Mononuclear cell (primary cell): ENCODE results near the gene GRIK2. TPM values are rescaled to one million over a fixed set of nuclear protein-coding genes. Genes with fewer than 3 reads are reported as not detected.
"Not testable (repeated sequence)": the region's sequence is repeated elsewhere in the genome, so short reads cannot be mapped to it uniquely, and the experiment has no call there.

ENCODE experiments used
- H3K27me3 ChIP-seq: 2 replicates; pipeline ENCODE4 v1.6.0; 2011; ENCODE audit warnings: low read length, control low read depth; ENCODE audit not compliant: insufficient read depth
- H3K4me1 ChIP-seq: 2 replicates; pipeline ENCODE4 v1.5.1; 2011; ENCODE audit warnings: mild to moderate bottlenecking, low read length, control low read depth; ENCODE audit not compliant: insufficient read depth
- H3K4me3 ChIP-seq: 2 replicates; pipeline ENCODE4 v1.5.1; 2011; ENCODE audit warnings: mild to moderate bottlenecking, low read length, moderate library complexity
- H3K9me3 ChIP-seq: 2 replicates; pipeline ENCODE4 v1.5.1; 2011; ENCODE audit warnings: low read depth, mild to moderate bottlenecking, control low read depth, low read length
- total RNA-seq: library from RNA; depleted of rRNA; stranded (reverse); fragments of >200 nt; gene quantifications from one replicate; pipeline ENCODE4 v1.2.3, GENCODE V29; 2012

GRIK2 gene
- not detected for total RNA-seq

DNA sequence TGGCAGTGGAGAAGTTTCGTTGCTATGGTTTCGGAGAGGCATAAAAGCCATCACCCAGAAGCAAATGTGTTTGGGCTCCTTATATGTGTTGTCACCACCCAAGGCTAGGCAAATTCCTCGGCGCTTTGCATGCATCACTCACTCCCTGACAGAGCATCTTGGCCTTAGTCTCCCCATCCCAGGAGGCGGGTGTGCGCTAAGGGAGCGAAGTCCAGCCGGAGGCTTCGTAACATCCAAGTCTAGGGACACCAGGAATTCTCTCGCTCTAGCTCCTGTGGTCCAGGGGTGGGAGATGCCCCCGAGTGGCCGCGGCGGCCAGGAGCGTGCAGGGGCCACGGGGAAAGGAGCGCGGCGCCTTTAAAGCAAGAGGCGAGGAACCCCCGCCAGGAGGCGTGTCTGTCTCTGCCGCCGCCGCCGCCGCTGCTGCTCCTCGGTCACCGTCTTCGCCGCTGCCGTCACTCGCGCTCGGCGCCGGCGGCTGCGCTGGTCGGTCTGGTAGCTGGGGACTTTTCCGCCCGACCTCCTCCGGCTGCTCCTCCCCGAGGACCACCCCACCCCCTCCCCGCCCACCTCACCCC, at the start of gene GRIK2:
Gene GRIK2 (plus strand): TSS at position 458 of the 578 bp plus-strand sequence.
- no peaks in the 10 kb centered on the region for H3K9me3 ChIP-seq
- peaks cover 54% of the 10 kb centered on the region for H3K27me3 ChIP-seq
- H3K4me1 ChIP-seq: no peaks in the 10 kb centered on the region
- no peak within 1 kb of the TSS for H3K4me3 ChIP-seq

DNA sequence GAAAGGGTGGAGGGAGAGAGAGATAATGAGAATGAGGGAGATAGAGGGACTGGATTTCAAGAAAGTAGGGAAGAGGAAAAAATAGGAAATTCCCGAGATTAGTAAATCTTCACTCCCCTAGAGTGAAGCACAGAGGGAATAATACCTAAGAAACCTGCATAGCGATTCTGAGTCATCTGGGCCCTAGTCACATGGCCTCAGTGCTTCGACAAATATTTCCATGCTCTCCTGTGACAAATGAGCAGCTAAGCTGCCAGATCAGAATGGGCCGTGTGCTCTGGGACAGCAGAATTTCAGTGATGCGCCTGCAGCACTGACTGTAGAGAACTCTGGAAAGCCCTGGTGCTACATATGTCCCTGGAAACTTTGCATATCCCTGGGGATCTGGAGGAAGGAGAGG, 48.6 kb upstream of the GRIK2 start:
- no peaks in the 10 kb centered on the region for H3K9me3 ChIP-seq
- no peaks in the 10 kb centered on the region for H3K4me1 ChIP-seq
- no peaks in the 10 kb centered on the region for H3K27me3 ChIP-seq
- H3K4me3 ChIP-seq: no peak overlapping the region

DNA sequence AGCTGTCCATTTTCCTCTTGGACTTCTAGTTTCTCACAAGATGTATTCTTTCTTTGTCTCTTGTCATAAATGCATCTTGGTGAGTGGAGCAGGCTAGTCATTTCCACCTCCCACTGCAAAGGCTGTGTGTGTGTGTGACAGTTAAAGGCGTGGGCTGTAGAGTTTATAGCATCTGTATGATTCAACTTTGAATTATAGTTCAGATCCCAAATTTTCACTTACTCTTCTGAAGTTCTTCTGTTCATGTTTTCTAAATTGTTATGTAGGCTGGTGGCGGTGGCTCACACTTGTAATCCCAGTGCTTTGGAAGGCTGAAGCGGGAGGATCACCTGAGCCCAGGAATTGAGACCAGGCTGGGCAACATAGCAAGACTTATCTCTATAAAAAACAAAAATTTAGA, 44.7 kb upstream of the GRIK2 start:
- H3K4me1 ChIP-seq: no peaks in the 10 kb centered on the region
- no peak overlapping the region for H3K4me3 ChIP-seq

DNA sequence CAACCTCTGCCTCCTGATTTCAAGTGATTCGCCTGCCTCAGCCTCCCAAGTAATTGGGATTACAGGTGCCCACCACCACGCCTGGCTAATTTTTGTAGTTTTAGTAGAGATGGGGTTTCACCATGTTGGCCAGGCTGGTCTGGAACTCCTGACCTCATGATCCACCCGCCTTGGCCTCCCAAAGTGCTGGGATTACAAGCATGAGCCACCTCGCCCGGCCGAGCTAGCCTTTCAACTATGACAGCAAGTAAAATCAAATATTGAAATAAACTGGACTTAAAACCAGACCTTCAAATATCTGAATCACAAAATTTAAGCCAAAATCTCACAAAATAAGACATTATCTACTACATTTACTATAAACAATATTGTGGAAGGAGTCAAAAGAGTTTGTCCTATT, 42.9 kb upstream of the GRIK2 start:
- not testable (repeated sequence) for H3K4me3 ChIP-seq, H3K4me1 ChIP-seq, H3K27me3 ChIP-seq, H3K9me3 ChIP-seq

More for the DNA sequence above, 44.7 kb upstream of the GRIK2 start:
- Histone ChIP-seq H3K9me3 (no peaks in the 10 kb centered on the region), H3K27me3 (no peaks in the 10 kb centered on the region)

DNA sequence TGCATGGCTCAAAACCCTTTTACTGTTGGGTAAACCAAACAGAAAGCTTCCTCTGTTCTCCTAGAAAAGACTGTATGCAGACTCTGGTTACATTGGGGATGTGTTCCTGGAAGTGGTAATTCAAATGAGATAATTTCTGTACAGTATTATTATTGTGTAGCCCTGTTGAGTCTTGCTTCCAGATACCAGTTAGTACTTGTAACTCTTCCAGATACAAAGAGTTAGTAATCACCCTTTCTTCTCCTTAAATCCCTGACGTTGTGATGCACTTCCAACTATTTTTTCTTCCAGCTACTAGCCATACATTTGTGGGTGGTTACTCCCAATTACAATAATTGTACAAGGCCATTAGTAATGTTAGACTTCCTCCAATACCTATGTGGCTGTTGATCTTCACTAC, 42.3 kb upstream of the GRIK2 start:
- Histone ChIP-seq H3K9me3 (no peaks in the 10 kb centered on the region), H3K4me3 (no peak overlapping the region), H3K27me3 (no peaks in the 10 kb centered on the region), H3K4me1 (no peaks in the 10 kb centered on the region)

DNA sequence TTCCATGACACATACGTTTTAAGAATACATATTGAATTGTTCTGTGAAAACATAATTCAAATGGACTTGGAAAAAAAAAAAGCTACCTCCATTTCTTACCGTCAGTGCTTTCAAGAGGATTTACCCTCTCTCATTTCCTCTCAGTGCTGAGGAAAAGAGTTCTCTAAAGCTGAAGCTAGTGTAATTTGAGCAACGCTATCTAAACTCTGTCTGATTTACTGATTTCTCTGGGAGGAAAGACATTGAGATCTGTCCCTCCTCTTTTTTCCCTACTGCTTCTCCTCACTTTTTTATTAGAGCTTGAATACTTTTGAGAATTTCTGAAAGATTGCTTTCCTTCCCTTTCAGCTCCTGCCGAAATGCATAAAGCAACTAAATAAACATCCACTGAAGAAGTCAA, 41.2 kb upstream of the GRIK2 start:
- H3K9me3 ChIP-seq: no peaks in the 10 kb centered on the region
- no peaks in the 10 kb centered on the region for H3K27me3 ChIP-seq
- H3K4me3 ChIP-seq: no peak overlapping the region
- no peaks in the 10 kb centered on the region for H3K4me1 ChIP-seq

DNA sequence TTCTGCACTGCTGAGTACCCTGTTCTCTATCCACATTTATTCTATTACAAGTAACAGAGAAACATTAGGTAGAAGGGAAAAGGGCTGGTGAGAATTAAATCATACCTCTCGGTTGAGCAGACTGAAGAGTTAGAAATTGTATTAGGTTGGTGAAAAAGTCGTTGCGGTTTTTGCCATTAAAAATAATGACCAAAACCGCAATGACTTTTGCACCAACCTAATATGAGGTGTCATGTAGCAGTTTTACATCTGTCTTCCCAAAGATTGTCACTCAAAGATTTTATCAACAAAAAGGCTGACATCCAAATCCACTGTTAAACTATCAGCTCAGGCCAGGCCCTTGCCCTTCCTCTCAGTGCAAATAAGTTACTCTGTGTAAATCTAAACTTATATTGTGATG, 28.3 kb upstream of the GRIK2 start:
- no peak overlapping the region for H3K4me3 ChIP-seq
- no peaks in the 10 kb centered on the region for H3K27me3 ChIP-seq
- no peaks in the 10 kb centered on the region for H3K9me3 ChIP-seq
- no peaks in the 10 kb centered on the region for H3K4me1 ChIP-seq

DNA sequence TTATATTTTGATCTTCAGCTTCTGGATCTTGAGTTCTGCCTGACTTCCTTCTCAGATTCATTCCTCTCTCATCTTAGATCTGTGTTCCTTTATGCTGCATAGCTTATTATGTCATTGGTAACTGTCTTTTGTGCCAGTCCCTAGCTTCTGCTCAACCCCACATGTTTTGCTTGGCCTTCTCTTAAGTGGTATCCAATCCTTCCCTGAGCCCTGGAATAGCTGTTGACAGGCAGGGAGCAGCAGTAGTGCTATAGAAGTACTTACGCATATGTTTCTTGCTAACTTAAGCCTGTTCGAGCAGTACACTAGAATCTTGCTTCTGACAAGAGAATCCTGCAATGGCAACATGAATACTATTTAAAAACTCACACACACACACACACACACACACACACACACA, 13.6 kb upstream of the GRIK2 start:
- Histone ChIP-seq H3K4me3 (no peak overlapping the region), H3K4me1 (no peaks in the 10 kb centered on the region), H3K27me3 (no peaks in the 10 kb centered on the region), H3K9me3 (peaks cover 3% of the 10 kb centered on the region)

DNA sequence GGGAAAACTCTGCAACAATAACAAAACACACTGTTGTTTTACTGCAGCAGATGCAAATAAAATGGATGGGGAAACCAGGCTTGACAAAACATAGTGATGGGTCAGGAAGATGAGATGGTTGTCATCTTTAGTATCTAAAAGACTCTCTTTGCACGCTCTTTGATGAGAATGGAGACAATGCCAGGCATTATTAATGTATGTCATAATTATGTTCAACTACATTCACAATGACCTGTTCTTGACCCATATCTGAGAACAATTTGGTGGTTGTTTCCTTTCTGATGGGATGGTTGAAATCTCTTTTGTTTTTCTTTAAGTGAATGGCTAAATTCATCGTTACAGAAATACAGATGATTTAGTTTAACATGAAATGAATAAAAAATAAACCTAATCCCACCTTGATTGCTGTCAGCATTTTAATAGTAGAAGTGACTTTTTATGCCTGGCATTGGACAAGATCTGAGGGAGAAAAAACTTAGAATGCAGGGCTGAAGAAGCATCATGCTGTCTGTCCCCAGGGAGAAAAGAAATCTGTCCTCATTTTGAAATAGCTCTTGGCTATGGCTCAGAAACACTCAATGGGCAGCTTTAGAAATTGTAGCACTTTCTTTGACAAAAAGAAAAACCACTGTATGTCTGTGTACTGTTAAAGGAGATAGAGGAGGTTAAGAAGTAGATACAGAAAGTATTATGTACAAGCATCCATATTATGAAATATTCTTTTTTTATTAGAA, 12.4 kb upstream of the GRIK2 start:
- no peaks in the 10 kb centered on the region for H3K4me1 ChIP-seq
- no peaks in the 10 kb centered on the region for H3K27me3 ChIP-seq
- peaks cover 4% of the 10 kb centered on the region for H3K9me3 ChIP-seq
- H3K4me3 ChIP-seq: no peak overlapping the region

DNA sequence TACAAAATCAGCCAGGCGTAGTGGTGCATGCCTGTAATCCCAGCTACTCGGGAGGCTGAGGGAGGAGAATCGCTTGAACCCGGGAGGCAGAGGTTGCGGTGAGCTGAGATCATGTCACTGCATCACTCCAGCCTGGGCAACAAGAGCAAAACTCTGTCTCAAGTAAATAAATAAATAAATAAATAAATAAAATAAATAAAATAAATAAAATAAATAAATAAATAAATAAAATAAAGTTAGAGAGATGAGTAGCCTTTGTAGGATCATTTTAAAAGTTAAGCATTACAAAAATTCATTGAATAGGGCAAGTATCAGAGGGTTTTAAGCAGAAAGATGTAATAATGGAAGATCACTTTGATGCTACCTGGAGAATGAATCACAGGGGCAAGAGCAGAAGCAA, 9.8 kb upstream of the GRIK2 start:
- H3K4me1 ChIP-seq, H3K4me3 ChIP-seq, H3K9me3 ChIP-seq, H3K27me3 ChIP-seq: not testable (repeated sequence)

DNA sequence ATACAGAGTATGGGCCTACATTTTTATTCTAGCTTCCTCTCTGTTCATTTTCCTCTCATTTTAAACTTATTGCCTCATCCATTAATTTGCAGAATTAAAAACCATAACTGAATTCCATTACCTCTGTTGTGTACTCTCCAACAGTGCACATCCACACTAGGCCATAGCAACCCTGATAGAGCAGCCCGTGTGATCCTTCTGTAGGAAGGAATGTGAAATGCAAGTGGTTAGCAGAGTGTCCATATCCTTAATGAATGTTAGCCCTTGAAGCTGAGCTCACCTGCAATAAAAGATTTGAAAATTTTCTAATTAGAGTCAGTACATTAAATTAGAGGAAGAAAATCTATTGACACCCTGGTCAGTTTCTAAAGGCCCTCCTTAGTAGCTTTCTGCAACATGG, 6.5 kb upstream of the GRIK2 start:
- H3K9me3 ChIP-seq: peaks cover 4% of the 10 kb centered on the region
- no peaks in the 10 kb centered on the region for H3K4me1 ChIP-seq
- H3K27me3 ChIP-seq: peaks cover 6% of the 10 kb centered on the region
- no peak overlapping the region for H3K4me3 ChIP-seq

DNA sequence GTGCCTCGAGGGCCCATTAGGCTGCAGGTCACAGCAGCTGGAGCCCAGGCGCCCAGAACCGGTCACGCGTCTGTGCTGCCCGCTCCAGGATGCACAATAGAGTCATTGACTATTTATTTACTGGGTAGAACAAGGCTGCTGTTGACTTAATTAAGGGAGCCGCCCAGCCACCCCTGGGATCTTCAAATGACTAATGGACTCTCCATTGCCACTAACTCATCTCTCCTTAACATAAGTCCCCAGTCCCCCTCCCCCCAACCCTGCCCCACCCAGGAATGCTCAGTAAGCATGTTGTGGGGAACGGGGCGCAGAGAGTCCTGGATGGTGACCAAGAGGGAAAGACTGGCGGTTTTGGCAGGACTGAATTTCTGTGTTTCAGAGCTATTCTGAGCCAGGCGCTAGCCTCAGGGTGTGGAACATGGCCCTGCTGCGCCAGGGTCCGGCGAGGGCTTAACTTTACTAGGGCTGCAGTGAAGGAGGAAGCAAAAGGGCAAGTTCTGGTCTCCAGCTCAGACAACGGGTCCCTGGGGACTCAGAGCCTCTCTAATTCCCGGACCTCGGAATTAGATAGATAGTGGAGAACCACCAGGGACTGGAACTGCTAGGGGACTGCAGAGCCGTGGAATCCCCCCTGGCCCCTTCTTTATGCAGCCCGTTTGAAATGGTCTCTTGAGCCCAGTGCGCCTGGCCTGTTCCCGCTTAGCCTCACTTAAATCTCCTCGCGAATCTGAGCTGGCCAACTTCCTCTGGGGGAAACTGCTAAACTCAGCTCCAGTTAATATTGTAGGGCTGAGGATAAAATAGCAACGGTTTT, 1.5 kb upstream of the GRIK2 start:
- no peaks in the 10 kb centered on the region for H3K9me3 ChIP-seq
- no peak overlapping the region for H3K4me3 ChIP-seq
- no peaks in the 10 kb centered on the region for H3K4me1 ChIP-seq
- H3K27me3 ChIP-seq: peaks cover 45% of the 10 kb centered on the region

DNA sequence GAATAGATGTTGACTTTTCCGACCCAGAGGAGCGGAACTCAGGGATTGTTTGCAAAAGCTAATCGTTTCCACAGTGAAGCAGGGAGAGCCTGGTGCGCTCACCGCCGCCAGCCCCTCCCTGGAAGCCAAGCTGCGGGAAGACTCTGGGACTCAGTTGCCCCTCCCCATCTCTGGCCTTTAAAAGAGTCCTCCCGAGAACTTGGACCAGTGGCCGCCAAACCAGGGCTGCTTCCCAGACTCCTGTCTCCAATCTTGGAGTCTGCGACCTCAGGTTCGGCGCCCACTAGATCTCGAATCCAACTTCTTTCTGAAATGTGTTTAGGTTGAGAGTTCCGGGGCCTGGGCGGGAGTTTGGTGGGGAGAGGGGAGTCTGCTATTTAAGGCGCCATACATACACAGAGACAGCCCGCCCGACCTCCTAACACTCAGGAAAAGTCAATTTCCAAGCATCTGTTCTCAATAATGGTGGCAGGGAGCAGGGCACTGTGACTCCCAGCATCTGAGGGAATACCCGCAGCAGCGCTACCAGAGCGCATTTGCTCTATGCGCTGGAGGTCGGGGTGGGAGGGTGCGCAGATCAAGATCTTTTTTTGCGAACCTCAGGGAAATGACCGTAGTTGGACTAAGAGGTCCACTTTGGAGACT, 800 bp upstream of the GRIK2 start:
- Histone ChIP-seq H3K4me3 (no peak overlapping the region), H3K4me1 (no peaks in the 10 kb centered on the region), H3K27me3 (peaks cover 49% of the 10 kb centered on the region), H3K9me3 (no peaks in the 10 kb centered on the region)

DNA sequence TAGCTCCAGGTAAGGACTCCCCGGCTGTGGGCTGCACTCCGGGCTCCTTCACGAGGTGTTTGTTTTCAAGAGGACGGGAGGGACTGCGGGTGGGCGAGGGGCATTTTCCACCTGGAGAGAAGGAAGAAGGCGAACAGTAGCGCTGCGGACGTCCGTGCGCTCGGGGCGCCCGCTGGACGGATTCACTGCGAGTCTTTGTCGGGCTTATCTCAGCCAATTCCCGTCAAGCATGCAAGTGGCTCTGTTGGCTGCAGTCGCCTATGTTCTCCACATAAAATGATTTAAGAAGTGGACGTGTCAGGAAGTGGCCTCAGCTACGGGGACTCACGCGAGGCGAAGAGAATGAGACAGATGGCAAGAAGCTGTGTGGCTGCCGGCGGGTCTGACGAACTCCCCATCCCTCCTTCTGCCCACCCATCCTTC, 332 bp downstream of the GRIK2 start:
- no peaks in the 10 kb centered on the region for H3K4me1 ChIP-seq
- no peaks in the 10 kb centered on the region for H3K9me3 ChIP-seq
- H3K4me3 ChIP-seq: no peak overlapping the region
- H3K27me3 ChIP-seq: peaks cover 59% of the 10 kb centered on the region

DNA sequence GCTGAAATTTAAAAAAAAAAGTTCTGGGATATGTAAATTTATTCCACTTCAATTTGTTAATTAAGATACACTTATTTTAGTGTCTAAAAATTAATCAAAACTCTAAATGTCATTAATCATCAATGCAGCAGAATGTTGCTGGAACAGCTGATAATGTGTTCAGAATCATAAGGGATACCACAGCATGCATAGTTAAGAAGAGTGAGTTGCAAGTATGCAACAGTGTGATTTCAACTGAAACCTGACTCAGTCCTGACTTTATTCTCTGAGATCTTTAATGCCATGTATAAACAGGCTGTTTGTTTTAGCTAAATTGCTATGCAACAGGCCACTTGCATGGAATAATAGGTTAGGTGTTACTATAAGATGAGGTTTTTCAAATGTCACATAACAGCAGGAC, 1.4 kb downstream of the GRIK2 start:
- Histone ChIP-seq H3K4me1 (no peaks in the 10 kb centered on the region), H3K27me3 (peaks cover 70% of the 10 kb centered on the region), H3K9me3 (no peaks in the 10 kb centered on the region), H3K4me3 (no peak overlapping the region)
